ENCODE results near the gene CNTN4. TPM values are rescaled to one million over a fixed set of nuclear protein-coding genes. Genes with fewer than 3 reads are reported as not detected.

CNTN4 gene
- total RNA-seq, 1 experiment from 2014 or later: 5.7 TPM

GRCh38 chr3:2851361-2851760, 752.7 kb downstream of the CNTN4 start:
- Histone ChIP-seq H3K4me3 (ENCODE audit: low read depth, low read length, poor library complexity, severe bottlenecking) (no peak overlapping the region), H3K4me1 (ENCODE audit: insufficient read depth, low read length, poor library complexity, severe bottlenecking) (no peaks in the 10 kb centered on the region), H3K36me3 (ENCODE audit: insufficient read depth, low read length, poor library complexity, severe bottlenecking) (no peaks in the 10 kb centered on the region), H3K27me3 (replicated peaks; ENCODE audit: insufficient read depth, low read depth, low read length, poor library complexity) (no peaks in the 10 kb centered on the region), H3K9me3 (ENCODE audit: low read depth, low read length, poor library complexity, severe bottlenecking) (no peaks in the 10 kb centered on the region), H3K27ac (ENCODE audit: low read depth, low read length, poor library complexity, severe bottlenecking) (no peak overlapping the region)
- no peak for TF ChIP-seq CTCF (conservative IDR thresholded peaks at IDR 0.05; ENCODE audit: low read depth, low read length)
- TF ChIP-seq EZH2 (IDR thresholded peaks at IDR 0.05; ENCODE audit: borderline replicate concordance, low read depth, low read length, poor library complexity, severe bottlenecking): no peak
- CTCF ChIA-PET: no interaction called here
- intact Hi-C loops (cut with micrococcal nuclease; ENCODE audit: unreplicated experiment): no loop called here
- POLR2A ChIA-PET (ENCODE audit: low non-redundant PET): no interaction called here
- DNase-seq (ENCODE audit: low spot score): no peak
- no TSS peak for BruUV-seq (replicated peaks)

GRCh38 chr3:2851835-2852234, 753.2 kb downstream of the CNTN4 start:
- CTCF ChIA-PET: no interaction called here
- H3K27me3 ChIP-seq (replicated peaks; ENCODE audit: insufficient read depth, low read depth, low read length, poor library complexity): no peaks in the 10 kb centered on the region
- H3K4me3 ChIP-seq (ENCODE audit: low read depth, low read length, poor library complexity, severe bottlenecking): no peak overlapping the region
- H3K4me1 ChIP-seq (ENCODE audit: insufficient read depth, low read length, poor library complexity, severe bottlenecking): no peaks in the 10 kb centered on the region
- POLR2A ChIA-PET (ENCODE audit: low non-redundant PET): no interaction called here
- no peak for TF ChIP-seq EZH2 (IDR thresholded peaks at IDR 0.05; ENCODE audit: borderline replicate concordance, low read depth, low read length, poor library complexity, severe bottlenecking)
- no peak for TF ChIP-seq CTCF (conservative IDR thresholded peaks at IDR 0.05; ENCODE audit: low read depth, low read length)
- DNase-seq (ENCODE audit: low spot score): no peak
- intact Hi-C loops (cut with micrococcal nuclease; ENCODE audit: unreplicated experiment): no loop called here
- H3K27ac ChIP-seq (ENCODE audit: low read depth, low read length, poor library complexity, severe bottlenecking): no peak overlapping the region
- BruUV-seq (replicated peaks): no TSS peak
- no peaks in the 10 kb centered on the region for H3K9me3 ChIP-seq (ENCODE audit: low read depth, low read length, poor library complexity, severe bottlenecking)
- H3K36me3 ChIP-seq (ENCODE audit: insufficient read depth, low read length, poor library complexity, severe bottlenecking): no peaks in the 10 kb centered on the region

- ChIA-PET CTCF (no interaction called here), POLR2A (ENCODE audit: low non-redundant PET) (no interaction called here)
- no TSS peak for BruUV-seq (replicated peaks)
- TF ChIP-seq CTCF (conservative IDR thresholded peaks at IDR 0.05; ENCODE audit: low read depth, low read length) (no peak), EZH2 (IDR thresholded peaks at IDR 0.05; ENCODE audit: borderline replicate concordance, low read depth, low read length, poor library complexity, severe bottlenecking) (no peak)
- no peaks in the 10 kb centered on the region for H3K9me3 ChIP-seq (ENCODE audit: low read depth, low read length, poor library complexity, severe bottlenecking)
- no peak overlapping the region for H3K27ac ChIP-seq (ENCODE audit: low read depth, low read length, poor library complexity, severe bottlenecking)
- H3K4me3 ChIP-seq (ENCODE audit: low read depth, low read length, poor library complexity, severe bottlenecking): no peak overlapping the region
- H3K27me3 ChIP-seq (replicated peaks; ENCODE audit: insufficient read depth, low read depth, low read length, poor library complexity): no peaks in the 10 kb centered on the region
- no peaks in the 10 kb centered on the region for H3K4me1 ChIP-seq (ENCODE audit: insufficient read depth, low read length, poor library complexity, severe bottlenecking)
- no peak for DNase-seq (ENCODE audit: low spot score)
- H3K36me3 ChIP-seq (ENCODE audit: insufficient read depth, low read length, poor library complexity, severe bottlenecking): no peaks in the 10 kb centered on the region
- intact Hi-C loops (cut with micrococcal nuclease; ENCODE audit: unreplicated experiment): no loop called here
Observed at GRCh38 chr3:2853651-2854050, 755.0 kb downstream of the CNTN4 start.

Data from A673 (cell line).